SK-N-MC (cell line): ENCODE data around the gene CHST3.

ENCODE experiments used
- DNase-seq: peaks from one replicate; pipeline ENCODE4 v3.0.0-alpha.2; 2011; ENCODE audit warnings: low read depth, low spot score
- H3K27ac ChIP-seq: fragments of 200-600 bp; sonication (generic); 2 replicates; pipeline ENCODE4 v1.5.1; 2016; ENCODE audit warnings: mixed run types
- H3K36me3 ChIP-seq: fragments of 200-600 bp; sonication (generic); 2 replicates; pipeline ENCODE4 v1.6.1; 2017; ENCODE audit warnings: antibody characterized with exemption, low read length, mixed read lengths; ENCODE audit not compliant: insufficient read depth
- H3K4me3 ChIP-seq: fragments of 200-600 bp; sonication (generic); 2 replicates; pipeline ENCODE4 v1.5.1; 2016
- H3K9ac ChIP-seq: fragments of 200-600 bp; sonication (generic); 2 replicates; pipeline ENCODE4 v1.8.0; 2017; ENCODE audit warnings: mixed run types, mixed read lengths; ENCODE audit not compliant: insufficient read length
- H3K9me3 ChIP-seq: fragments of 200-600 bp; sonication (generic); 2 replicates; pipeline ENCODE4 v1.6.1; 2017; ENCODE audit warnings: low read depth, mild to moderate bottlenecking, antibody characterized with exemption, low read length, moderate library complexity, mixed read lengths
- EZH2 ChIP-seq: fragments of 200-600 bp; sonication (generic); IDR thresholded peaks from one replicate; pipeline ENCODE4 v1.6.1; 2017; ENCODE audit warnings: antibody characterized with exemption
- FOXP2 ChIP-seq: optimal IDR thresholded peaks from 2 replicates; pipeline ENCODE3; 2011; ENCODE audit warnings: mild to moderate bottlenecking, moderate library complexity; ENCODE audit not compliant: insufficient read depth; ENCODE audit errors: extremely low read length, control extremely low read depth
- POLR2AphosphoS5 ChIP-seq: IDR thresholded peaks from 2 replicates; pipeline ENCODE4 v1.6.1; 2012; ENCODE audit warnings: mild to moderate bottlenecking, low read depth, low read length, borderline replicate concordance

CHST3 gene

GRCh38 chr10:72056113-72056512 is 91.9 kb downstream of the CHST3 start:
- Histone ChIP-seq H3K9ac (no peak overlapping the region), H3K9me3 (no peaks in the 10 kb centered on the region), H3K36me3 (no peaks in the 10 kb centered on the region), H3K27ac (no peak overlapping the region), H3K4me3 (no peak overlapping the region)
- TF ChIP-seq POLR2AphosphoS5 (no peak), EZH2 (no peak), FOXP2 (no peak)
- DNase-seq, result no peak

- H3K36me3 ChIP-seq, result no peaks in the 10 kb centered on the region
- no peak overlapping the region for H3K4me3 ChIP-seq
- DNase-seq, result no peak
- H3K27ac ChIP-seq, result no peak overlapping the region
- TF ChIP-seq EZH2, result no peak
- no peak overlapping the region for H3K9ac ChIP-seq
- H3K9me3 ChIP-seq, result no peaks in the 10 kb centered on the region
Observed at GRCh38 chr10:72056932-72057751, 92.9 kb downstream of the CHST3 start.

GRCh38 chr10:72058347-72058898 is 94.2 kb downstream of the CHST3 start:
- no peak for TF ChIP-seq FOXP2
- no peak for TF ChIP-seq POLR2AphosphoS5
- no peak for TF ChIP-seq EZH2
- no peaks in the 10 kb centered on the region for H3K36me3 ChIP-seq
- H3K9me3 ChIP-seq, result no peaks in the 10 kb centered on the region

GRCh38 chr10:72058989-72059842 is 95.0 kb downstream of the CHST3 start:
- H3K4me3 ChIP-seq, result no peak overlapping the region
- no peaks in the 10 kb centered on the region for H3K9me3 ChIP-seq
- H3K9ac ChIP-seq, result no peak overlapping the region
- no peak overlapping the region for H3K27ac ChIP-seq
- no peak for DNase-seq
- no peak for TF ChIP-seq EZH2
- no peak for TF ChIP-seq POLR2AphosphoS5
- no peak for TF ChIP-seq FOXP2
- no peaks in the 10 kb centered on the region for H3K36me3 ChIP-seq

More at GRCh38 chr10:72058347-72058898, 94.2 kb downstream of the CHST3 start:
- H3K4me3 ChIP-seq, result no peak overlapping the region
- DNase-seq, result no peak
- H3K9ac ChIP-seq, result no peak overlapping the region
- no peak overlapping the region for H3K27ac ChIP-seq

GRCh38 chr10:72059843-72060822 is 95.9 kb downstream of the CHST3 start:
- no peak for TF ChIP-seq EZH2
- TF ChIP-seq POLR2AphosphoS5, result no peak
- TF ChIP-seq FOXP2, result no peak
- no peak overlapping the region for H3K4me3 ChIP-seq
- H3K27ac ChIP-seq, result no peak overlapping the region
- no peaks in the 10 kb centered on the region for H3K36me3 ChIP-seq
- no peak for DNase-seq
- no peaks in the 10 kb centered on the region for H3K9me3 ChIP-seq
- no peak overlapping the region for H3K9ac ChIP-seq

GRCh38 chr10:72061491-72061890 is 97.3 kb downstream of the CHST3 start:
- no peak for DNase-seq
- H3K36me3 ChIP-seq, result no peaks in the 10 kb centered on the region
- no peak overlapping the region for H3K4me3 ChIP-seq
- no peak overlapping the region for H3K27ac ChIP-seq
- no peak for TF ChIP-seq EZH2
- no peak overlapping the region for H3K9ac ChIP-seq
- no peaks in the 10 kb centered on the region for H3K9me3 ChIP-seq

GRCh38 chr10:72061930-72062329 is 97.7 kb downstream of the CHST3 start:
- no peak overlapping the region for H3K4me3 ChIP-seq
- DNase-seq, result no peak

More at GRCh38 chr10:72061930-72062329, 97.7 kb downstream of the CHST3 start:
- TF ChIP-seq FOXP2 (no peak), POLR2AphosphoS5 (no peak), EZH2 (no peak)
- H3K36me3 ChIP-seq, result no peaks in the 10 kb centered on the region
- H3K9ac ChIP-seq, result no peak overlapping the region
- H3K9me3 ChIP-seq, result no peaks in the 10 kb centered on the region
- no peak overlapping the region for H3K27ac ChIP-seq
